ENCODE data around the gene DDX49.

The DDX49 gene

GRCh38 chr19:18919086-18919899 is at the start of gene DDX49, which contains the start of gene COPE:
Gene DDX49 (plus strand): TSS chr19:18919715. CDS start chr19:18919742, 27 bp downstream.
Gene COPE (minus strand): TSS chr19:18919387. CDS start chr19:18919348, 39 bp downstream.
- peak; percentile 98 for DNase-seq

DNA sequence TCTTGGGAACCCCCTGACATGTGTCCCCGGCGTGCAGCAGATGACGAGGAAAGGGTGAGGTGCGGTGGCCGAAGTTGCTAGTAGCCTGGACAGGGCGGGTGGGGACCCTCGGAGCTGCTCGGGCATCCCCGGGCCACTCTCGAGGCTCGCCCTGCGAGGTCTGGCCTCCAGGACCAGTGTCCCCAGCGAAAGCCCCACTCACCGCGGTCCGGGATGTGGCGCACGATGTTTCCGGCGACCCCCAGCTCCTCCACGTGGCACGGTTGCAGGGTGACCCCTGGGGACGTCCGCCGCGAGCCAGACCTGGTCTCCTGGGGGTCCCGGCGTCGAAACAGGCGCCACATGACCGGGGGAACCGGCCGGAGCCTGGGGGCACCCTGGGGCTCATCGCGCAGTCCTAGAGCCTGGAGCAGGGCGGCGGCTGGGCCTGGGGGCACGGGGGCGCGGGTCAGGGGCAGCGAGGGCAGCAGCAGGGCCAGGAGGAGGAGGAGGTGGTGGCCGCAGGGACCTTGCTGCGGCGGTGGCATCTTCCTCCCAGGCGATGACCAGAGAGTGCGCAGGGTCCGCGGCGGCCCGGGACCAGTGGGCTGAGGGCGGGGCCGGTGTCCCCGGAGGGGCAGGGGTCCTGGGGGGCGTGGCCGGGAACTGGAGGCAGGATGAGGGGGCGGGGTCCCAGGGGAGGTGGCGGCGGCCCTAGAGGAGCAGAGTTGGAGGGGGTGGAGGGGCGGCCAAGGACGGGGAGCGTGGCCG is 49.6 kb upstream of the DDX49 start:
- no peak for DNase-seq

GRCh38 chr19:18870531-18871172 is 48.9 kb upstream of the DDX49 start:
- no peak for DNase-seq

- no peak for DNase-seq
Observed at GRCh38 chr19:18871543-18871942, 48.0 kb upstream of the DDX49 start.

GRCh38 chr19:18875726-18876125 is 43.8 kb upstream of the DDX49 start:
- DNase-seq, result no peak

DNA sequence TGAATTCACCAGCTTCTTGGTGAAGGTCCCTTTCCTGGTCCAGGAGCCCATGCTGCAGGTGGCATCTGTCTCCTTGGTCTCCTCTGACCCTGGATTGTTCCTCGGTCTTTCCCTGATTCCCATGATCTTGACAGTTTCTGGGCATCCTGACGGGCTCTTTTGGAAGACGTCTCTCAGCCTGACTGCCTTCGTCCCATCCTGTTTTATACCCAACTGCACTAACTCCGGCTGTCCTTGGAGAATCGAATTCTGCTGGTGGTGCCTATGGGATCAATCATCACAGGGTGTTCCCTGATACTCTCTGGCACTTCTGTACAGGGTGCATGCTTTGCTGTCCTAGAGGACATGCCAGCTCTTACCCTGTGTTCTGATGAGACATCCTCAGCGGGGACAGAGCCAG is 42.6 kb upstream of the DDX49 start:
- no peak for DNase-seq

DNA sequence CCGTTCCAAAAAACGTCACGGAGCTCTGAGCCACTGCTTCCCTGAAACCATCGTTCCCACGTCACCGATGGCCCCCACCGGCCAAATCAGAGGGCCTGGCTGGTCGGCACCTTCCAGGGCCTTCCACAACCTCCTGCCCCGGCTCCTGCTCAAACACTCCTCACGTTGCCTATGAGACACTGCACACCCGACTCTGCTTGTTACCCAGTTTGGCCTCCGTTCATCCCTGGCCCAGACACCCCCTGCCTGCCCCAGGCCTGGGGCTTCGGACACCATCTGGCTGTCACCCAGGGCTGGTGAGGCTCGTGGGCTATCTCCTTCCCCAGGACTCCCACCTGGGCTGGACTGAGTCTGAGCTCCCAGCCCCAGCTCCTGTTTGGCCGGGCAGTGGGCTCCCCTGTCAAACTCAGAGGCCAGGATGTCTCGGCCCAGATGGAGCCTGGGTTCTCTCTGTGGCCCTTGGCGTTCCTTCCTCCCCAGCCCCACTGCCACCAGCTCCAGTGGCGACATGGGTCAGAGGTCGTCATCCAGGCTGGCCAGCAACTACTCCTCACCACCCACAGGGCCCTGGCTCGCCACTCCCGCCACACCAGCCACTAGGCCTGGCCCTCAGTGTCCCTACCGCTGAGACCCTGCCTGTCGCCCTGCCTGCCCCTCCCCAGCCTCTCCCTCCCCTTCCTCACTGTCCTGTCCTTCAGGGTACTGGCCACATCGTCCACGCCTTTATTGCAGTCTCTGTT is 41.3 kb upstream of the DDX49 start:
- no peak for DNase-seq

DNA sequence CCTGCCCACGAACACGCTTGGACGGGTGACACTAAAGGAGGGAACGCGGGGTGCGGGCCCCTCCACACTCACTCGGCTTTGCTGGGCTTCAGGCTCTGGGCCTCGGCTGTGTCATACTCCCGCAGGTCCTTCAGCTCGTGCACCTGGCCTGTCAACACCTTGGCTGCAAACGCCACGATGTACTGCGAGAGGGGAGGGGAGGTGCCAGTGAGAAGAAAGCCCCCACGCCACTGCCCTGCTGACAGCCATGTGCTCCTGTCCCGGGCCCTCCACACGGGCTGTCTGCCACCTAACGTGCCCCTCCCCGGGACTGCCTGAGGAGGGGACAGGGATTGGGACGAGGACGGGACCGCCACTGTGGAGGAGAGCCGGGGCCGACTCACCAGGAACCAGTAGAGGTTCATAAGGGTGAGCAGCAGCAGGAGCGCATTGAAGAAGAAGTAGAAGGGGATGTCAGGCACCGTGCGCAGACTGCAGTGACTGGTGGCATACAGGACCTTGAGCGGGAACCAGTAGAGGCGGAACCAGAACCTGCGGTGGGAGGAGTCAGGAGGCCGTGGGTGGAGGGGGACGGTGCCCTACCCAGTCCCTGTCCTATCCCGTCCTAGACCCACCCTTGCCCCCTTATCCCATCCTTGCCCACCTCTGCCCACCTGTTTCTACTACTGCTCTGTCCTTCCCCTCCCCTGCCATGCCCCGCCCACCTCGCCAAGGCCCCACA is 40.5 kb upstream of the DDX49 start:
- no peak for DNase-seq

- no peak for DNase-seq
Observed at GRCh38 chr19:18879579-18880373, 39.7 kb upstream of the DDX49 start.

GRCh38 chr19:18881491-18881890 is 38.0 kb upstream of the DDX49 start:
- DNase-seq, result no peak

- no peak for DNase-seq
Observed at GRCh38 chr19:18883526-18884304, 35.8 kb upstream of the DDX49 start.

DNA sequence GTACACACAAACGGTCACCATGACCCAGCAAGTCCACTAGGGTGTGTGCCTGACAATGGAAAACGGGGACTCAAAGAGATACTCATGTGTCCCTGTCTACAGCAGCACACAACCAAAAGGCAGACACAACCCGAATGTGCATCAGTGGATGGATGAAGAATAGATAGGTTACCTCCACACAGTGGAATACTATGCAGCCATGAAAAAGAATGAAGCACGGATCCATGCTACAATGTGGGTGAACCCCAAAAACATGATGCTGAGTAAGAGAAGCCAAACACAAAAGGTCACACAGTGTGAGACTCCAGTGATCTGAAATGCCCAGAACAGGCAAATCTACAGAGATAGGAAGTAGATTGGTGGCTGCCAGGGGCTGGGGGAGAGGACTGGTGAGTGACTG is 32.5 kb upstream of the DDX49 start:
- no peak for DNase-seq

GRCh38 chr19:18889949-18890745 is 29.4 kb upstream of the DDX49 start:
- DNase-seq, result no peak

DNA sequence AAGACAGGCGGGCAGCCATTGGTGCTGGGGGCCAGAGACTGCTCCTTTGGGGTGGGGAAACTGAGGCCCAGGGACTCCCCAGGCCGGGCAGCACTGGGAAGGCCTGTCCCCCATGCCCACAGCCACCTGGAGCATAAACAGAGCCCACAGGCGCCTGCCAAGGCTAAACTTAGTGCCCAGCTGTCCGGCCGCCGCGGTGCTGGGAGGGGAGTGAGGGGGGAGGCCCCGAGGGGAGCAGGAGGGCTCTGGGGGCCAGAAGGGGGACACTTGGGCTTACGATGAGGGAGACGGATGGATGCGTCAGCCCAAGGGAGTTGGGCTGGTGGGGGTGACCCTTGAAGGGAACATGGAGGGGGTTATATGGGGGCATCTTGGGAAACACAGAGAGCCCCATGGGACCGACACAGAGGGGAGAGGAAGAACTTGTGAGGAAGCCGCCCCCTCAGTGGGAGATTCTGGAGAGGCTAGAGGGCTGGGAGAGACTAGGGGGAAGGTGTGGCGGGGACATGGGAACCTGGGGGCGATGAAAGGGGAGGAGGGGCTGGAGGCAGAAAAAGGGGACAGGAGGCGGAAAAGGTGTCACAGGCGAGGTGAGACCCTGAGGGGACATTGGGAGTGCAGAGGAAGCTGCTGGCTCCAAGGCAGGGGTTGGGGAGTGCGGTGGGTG is 25.8 kb upstream of the DDX49 start:
- DNase-seq, result no peak

DNA sequence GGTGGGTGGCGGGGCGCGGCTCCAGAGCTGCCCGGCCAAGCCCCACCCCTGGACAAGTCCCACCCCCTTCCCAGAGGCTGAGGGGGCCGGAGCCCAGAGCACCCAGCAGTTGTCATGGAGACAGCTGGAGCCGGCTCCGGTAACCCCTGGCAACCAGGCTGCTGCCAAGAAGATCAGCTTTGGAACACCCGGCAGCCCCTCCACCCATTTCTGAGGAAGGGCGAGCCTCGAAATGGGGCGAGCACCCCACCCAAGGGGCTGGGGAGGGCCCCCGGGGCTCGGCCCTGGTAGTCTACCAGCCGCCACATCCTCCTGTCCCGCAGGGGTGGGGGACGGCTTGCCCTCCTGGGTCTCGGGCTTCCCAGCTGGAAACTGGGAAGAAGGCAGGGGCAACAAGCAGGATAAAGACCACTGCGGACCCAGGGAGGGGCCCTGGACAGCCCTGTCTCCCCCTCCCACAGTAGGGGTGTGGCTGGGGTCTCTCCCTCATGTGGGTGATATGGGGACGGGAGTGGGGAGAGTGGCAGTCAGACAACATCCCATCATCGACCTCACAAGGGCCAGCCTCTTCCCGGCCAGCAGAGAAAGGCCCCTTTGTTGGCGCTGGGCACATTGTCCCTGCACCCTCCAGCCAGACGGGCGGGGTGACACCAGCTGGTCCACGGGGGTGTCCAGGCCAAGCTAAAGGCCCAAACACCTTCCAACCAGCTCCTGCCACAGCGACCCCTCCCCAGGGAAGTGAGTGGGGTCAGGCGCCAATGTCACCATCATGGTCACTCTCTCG is 25.1 kb upstream of the DDX49 start:
- DNase-seq, result no peak

GRCh38 chr19:18895038-18895823 is 24.3 kb upstream of the DDX49 start:
- no peak for DNase-seq

DNA sequence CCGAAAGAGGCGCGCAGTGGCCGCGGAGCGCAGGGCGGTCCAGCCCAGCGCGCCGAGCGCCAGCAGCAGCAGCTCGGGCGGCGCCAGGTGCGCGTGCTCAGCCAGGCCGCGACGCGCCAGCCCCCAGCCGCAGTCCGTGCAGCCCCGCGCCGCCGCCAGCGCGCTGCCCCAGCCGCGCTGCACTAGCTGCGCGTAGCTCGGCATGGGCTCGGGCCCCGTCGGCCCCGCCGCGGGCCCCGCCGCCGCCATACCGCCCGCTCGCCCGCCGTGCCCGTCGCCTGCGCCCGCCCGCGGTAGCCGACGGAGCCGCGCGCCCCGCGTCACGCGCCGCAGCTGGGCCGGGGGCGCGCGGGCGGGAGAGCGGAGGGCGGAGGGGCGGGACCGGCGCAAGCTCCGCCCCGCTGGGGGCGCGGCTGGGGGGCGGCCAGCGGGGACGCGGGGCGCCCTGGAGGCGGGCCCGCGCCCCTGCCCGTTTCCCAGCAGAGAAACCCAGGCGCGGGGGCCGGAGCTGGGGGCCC is 23.6 kb upstream of the DDX49 start, which contains the start of gene CERS1:
CERS1 (minus strand) TSS at position 335 of the 518 bp plus-strand sequence; CDS start at position 249, 86 bp downstream.
- no peak for DNase-seq

All from activated CD4-positive, alpha-beta T cell treated with anti-CD3 and anti-CD28 coated beads, Interleukin-2, amount 50 U/mL, for 1 hour (primary cell).